Panc1 (cell line): Measurements from ENCODE around the gene BCAS3. TPM values are rescaled to one million over a fixed set of nuclear protein-coding genes. Genes with fewer than 3 reads are reported as not detected.
A peak's percentile ranks its signal among the peaks of the same experiment; 100 is the strongest.

Experiments used
- ATAC-seq: fragments of 200-7000 bp; cut with Tn5 transposase; 2 replicates; pipeline ENCODE4 v1.9.1; 2020; ENCODE audit warnings: mild to moderate bottlenecking, moderate library complexity
- BruUV-seq: library from RNA; stranded (reverse); fragments of 400-500 nt; replicated peaks from 2 replicates; lab custom pipeline; 2021; lab: Mats Ljungman, UMichigan
- CTCF ChIA-PET: fragments of 300-600 bp; sonication (Branson Sonifier 250); formaldehyde crosslinking; loops from one replicate; lab custom pipeline; 2022; ENCODE audit warnings: antibody characterized with exemption; lab: Charles Lee
- POLR2A ChIA-PET: fragments of 300-600 bp; sonication (Branson Sonifier 250); formaldehyde crosslinking; loops from one replicate; lab custom pipeline; 2022; ENCODE audit warnings: antibody characterized with exemption; lab: Charles Lee
- DNase-seq: peaks from one replicate; pipeline ENCODE4 v3.0.0-alpha.2; 2010; ENCODE audit warnings: low read depth, low spot score
- H3K27ac ChIP-seq: 2 replicates; pipeline ENCODE4 v1.5.1; 2011; ENCODE audit warnings: mild to moderate bottlenecking, low read length, inconsistent platforms
- H3K27me3 ChIP-seq: fragments of 200-500 bp; sonication (Bioruptor generic); 2 replicates; pipeline ENCODE4 v1.6.0; 2014; ENCODE audit warnings: low read length, inconsistent platforms; ENCODE audit not compliant: control insufficient read depth, insufficient read depth
- H3K36me3 ChIP-seq: fragments of 200-500 bp; sonication (Bioruptor generic); 2 replicates; pipeline ENCODE4 v1.5.1; 2014; ENCODE audit warnings: inconsistent platforms, mild to moderate bottlenecking, low read length, moderate library complexity; ENCODE audit not compliant: control insufficient read depth, insufficient read depth
- H3K4me1 ChIP-seq: 2 replicates; pipeline ENCODE4 v1.5.1; 2011; ENCODE audit warnings: inconsistent platforms, mild to moderate bottlenecking, low read length, moderate library complexity; ENCODE audit not compliant: control insufficient read depth, insufficient read depth
- H3K4me3 ChIP-seq, 2 experiments: 2 replicates each; pipeline ENCODE4 v1.5.1; 2011 to 2012; ENCODE audit warnings: low read depth in 2 of 2, low read length in 2 of 2, mild to moderate bottlenecking in 2 of 2, inconsistent platforms in 1 of 2, moderate library complexity in 1 of 2
- H3K9me3 ChIP-seq: fragments of 200-500 bp; sonication (Bioruptor generic); 2 replicates; pipeline ENCODE4 v1.5.1; 2014; ENCODE audit warnings: low read depth, mild to moderate bottlenecking, inconsistent platforms, low read length, moderate library complexity; ENCODE audit not compliant: control insufficient read depth, insufficient read depth
- POLR2AphosphoS5 ChIP-seq: IDR thresholded peaks from 2 replicates; pipeline ENCODE4 v1.6.1; 2012; ENCODE audit warnings: mild to moderate bottlenecking, low read depth, low read length, moderate library complexity
- SIN3A ChIP-seq: IDR thresholded peaks from 2 replicates; pipeline ENCODE4 v1.6.1; 2012; ENCODE audit warnings: low read depth, mild to moderate bottlenecking, low read length, moderate library complexity, borderline replicate concordance; ENCODE audit not compliant: insufficient read depth
- TCF7L2 ChIP-seq: IDR thresholded peaks from 2 replicates; pipeline ENCODE4 v1.6.1; 2011; ENCODE audit warnings: mild to moderate bottlenecking, low read depth, low read length, inconsistent platforms
- in situ Hi-C: cut with HindIII; loops from 2 replicates; pipeline ENCODE4 v1.10.0; 2016; ENCODE audit warnings: low sequenced_read_pairs, low pct_unique_long_range_greater_than_20kb
- intact Hi-C: fragments of 100-400 bp; cut with micrococcal nuclease; formaldehyde crosslinking; loops from one replicate; pipeline ENCODE4 v1.10.0; 2022; ENCODE audit not compliant: unreplicated experiment
- total RNA-seq: library from RNA; stranded (reverse); gene quantifications from one replicate; pipeline ENCODE4 v1.2.1, GENCODE V29; 2021; ENCODE audit not compliant: unreplicated experiment
- TF ChIP-seq, protein P1 (sequence below): fragments of 450-650 bp; IDR thresholded peaks from 2 replicates; pipeline ENCODE4 v1.5.1; 2017; ENCODE audit warnings: mild to moderate bottlenecking
- TF ChIP-seq, protein P2 (sequence below), 2 experiments: IDR thresholded peaks; 2 replicates each; pipeline ENCODE4 v1.6.1; 2011 to 2012; ENCODE audit warnings: low read depth in 2 of 2, control low read depth in 1 of 2, low read length in 1 of 2, mild to moderate bottlenecking in 1 of 2, moderate library complexity in 1 of 2; ENCODE audit not compliant: insufficient read depth in 1 of 2

Gene BCAS3
- total RNA-seq, 1 experiment from 2014 or later = 9.3 TPM

DNA sequence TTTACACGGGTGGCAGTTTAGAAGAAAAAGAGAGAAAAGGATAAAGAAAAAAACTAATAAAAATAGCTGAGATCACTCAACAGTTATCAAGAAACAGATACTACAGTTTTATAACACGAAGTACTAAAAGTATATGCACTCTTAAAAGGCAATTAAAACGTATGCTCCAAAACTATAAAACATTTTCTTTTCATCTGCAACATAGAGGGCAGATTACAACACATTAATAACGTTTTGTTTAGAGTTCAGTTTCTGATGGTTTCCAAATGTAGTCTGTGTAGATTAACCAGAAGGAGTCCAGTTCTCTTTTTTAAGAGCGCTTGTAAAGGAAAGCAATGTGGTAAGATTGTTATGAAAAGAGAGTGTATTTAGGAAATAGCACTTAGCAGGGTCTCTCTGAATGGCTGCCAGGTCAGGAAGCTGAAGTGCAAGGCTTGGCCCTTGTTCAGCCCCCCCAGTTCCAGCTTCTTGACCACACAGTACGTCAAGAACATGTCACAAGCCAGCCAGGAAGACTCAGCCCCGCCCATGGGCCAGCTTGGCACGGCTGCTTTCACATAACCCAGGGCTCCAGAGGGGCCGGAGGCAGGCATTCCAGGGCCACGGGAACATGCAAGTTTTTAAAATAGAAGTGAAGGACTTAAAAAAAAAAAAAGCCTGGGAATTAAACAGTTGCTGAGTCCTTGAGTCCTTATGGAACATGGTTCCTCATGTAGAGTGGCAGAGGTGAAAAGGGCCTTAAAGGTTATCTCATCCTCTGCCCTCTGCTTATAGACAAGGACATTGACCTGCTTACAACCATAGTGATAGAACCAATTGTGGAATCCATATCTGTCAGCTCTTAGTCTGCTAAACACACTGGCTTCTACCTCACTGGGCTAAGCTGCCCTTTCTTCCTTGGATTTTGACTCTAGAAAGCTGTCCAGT is 574.6 kb downstream of the BCAS3 start:
- intact Hi-C loops = no loop called here
- DNase-seq = no peak
- BruUV-seq = no TSS peak
- ChIA-PET POLR2A (interaction anchor here (0.6 kb wide), 1 partner anchor 12 kb away, joined by 3 read pairs; no protein-coding TSS in a partner anchor), CTCF (interaction anchor here (0.7 kb wide), 1 partner anchor 11 kb away, joined by 4 read pairs; no protein-coding TSS in a partner anchor)
- no peaks in the 10 kb centered on the region for H3K9me3 ChIP-seq
- TF ChIP-seq POLR2AphosphoS5 (no peak), TCF7L2 (peak; percentile 88)
- H3K27me3 ChIP-seq = no peaks in the 10 kb centered on the region
- no peaks in the 10 kb centered on the region for H3K36me3 ChIP-seq
- in situ Hi-C loops = no loop called here
- peak overlapping the region; percentile 25; the same call in 1 of the 2 replicates for H3K27ac ChIP-seq
- no peak for ATAC-seq
- no peak overlapping the region for H3K4me3 ChIP-seq
- 0 out of 2 replicates have a peak, but pooled peaks cover 2% of the 10 kb centered on the region for H3K4me1 ChIP-seq

DNA sequence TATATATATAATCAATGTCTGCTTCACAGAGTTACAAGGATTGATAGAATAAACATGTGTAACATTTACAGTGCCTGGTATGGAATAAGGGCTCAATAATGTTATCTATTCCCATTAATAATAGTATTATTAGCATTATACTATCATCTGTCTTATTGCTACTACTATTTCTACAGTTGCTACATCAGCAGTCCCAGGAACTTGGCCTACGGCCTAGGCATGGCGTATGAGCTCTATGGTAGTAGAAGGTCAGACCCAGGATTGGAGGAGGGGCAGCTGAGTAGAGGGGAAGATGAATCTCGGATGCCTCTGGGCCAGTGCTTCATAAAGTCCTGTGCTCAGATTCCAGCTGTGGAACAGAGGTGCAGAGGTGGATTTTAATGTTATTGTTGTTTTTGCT is 575.7 kb downstream of the BCAS3 start:
- TF ChIP-seq TCF7L2 = no peak
- no peak for TF ChIP-seq SIN3A
- TF ChIP-seq, protein P1, sequence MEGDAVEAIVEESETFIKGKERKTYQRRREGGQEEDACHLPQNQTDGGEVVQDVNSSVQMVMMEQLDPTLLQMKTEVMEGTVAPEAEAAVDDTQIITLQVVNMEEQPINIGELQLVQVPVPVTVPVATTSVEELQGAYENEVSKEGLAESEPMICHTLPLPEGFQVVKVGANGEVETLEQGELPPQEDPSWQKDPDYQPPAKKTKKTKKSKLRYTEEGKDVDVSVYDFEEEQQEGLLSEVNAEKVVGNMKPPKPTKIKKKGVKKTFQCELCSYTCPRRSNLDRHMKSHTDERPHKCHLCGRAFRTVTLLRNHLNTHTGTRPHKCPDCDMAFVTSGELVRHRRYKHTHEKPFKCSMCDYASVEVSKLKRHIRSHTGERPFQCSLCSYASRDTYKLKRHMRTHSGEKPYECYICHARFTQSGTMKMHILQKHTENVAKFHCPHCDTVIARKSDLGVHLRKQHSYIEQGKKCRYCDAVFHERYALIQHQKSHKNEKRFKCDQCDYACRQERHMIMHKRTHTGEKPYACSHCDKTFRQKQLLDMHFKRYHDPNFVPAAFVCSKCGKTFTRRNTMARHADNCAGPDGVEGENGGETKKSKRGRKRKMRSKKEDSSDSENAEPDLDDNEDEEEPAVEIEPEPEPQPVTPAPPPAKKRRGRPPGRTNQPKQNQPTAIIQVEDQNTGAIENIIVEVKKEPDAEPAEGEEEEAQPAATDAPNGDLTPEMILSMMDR = no peak
- no peak for TF ChIP-seq POLR2AphosphoS5
- TF ChIP-seq, protein P2, sequence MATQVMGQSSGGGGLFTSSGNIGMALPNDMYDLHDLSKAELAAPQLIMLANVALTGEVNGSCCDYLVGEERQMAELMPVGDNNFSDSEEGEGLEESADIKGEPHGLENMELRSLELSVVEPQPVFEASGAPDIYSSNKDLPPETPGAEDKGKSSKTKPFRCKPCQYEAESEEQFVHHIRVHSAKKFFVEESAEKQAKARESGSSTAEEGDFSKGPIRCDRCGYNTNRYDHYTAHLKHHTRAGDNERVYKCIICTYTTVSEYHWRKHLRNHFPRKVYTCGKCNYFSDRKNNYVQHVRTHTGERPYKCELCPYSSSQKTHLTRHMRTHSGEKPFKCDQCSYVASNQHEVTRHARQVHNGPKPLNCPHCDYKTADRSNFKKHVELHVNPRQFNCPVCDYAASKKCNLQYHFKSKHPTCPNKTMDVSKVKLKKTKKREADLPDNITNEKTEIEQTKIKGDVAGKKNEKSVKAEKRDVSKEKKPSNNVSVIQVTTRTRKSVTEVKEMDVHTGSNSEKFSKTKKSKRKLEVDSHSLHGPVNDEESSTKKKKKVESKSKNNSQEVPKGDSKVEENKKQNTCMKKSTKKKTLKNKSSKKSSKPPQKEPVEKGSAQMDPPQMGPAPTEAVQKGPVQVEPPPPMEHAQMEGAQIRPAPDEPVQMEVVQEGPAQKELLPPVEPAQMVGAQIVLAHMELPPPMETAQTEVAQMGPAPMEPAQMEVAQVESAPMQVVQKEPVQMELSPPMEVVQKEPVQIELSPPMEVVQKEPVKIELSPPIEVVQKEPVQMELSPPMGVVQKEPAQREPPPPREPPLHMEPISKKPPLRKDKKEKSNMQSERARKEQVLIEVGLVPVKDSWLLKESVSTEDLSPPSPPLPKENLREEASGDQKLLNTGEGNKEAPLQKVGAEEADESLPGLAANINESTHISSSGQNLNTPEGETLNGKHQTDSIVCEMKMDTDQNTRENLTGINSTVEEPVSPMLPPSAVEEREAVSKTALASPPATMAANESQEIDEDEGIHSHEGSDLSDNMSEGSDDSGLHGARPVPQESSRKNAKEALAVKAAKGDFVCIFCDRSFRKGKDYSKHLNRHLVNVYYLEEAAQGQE (IDR thresholded peaks at IDR 0.05; ENCODE audit: insufficient read depth in 1 of 2, low read depth in 2 of 2, low read length in 1 of 2) = no peak
- BruUV-seq = no TSS peak
- H3K4me3 ChIP-seq = no peak overlapping the region
- no peaks in the 10 kb centered on the region for H3K36me3 ChIP-seq
- H3K27ac ChIP-seq = no peak overlapping the region; the same call in 1 of the 2 replicates
- in situ Hi-C loops (no loop called here), intact Hi-C loops (no loop called here)
- ATAC-seq (no peak), DNase-seq (no peak)
- ChIA-PET POLR2A (no interaction called here), CTCF (no interaction called here)
- no peaks in the 10 kb centered on the region for H3K9me3 ChIP-seq
- no peaks in the 10 kb centered on the region for H3K27me3 ChIP-seq
- no peaks in the 10 kb centered on the region for H3K4me1 ChIP-seq
